SK-N-SH (cell line): Measurements from ENCODE around the gene SPINK8. TPM values are rescaled to one million over a fixed set of nuclear protein-coding genes. Genes with fewer than 3 reads are reported as not detected.

Experiments used
- CTCF ChIA-PET: fragments of 300-600, 350-600 bp; formaldehyde crosslinking; extraction: SDS; loops from one replicate; lab custom pipeline; 2021; lab: Yijun Ruan, JAX
- POLR2A ChIA-PET: fragments of 350-600 bp; sonication (Branson Sonifier 250); formaldehyde crosslinking; extraction: SDS; loops from one replicate; lab custom pipeline; 2020; ENCODE audit warnings: antibody characterized with exemption, inconsistent platforms; lab: Yijun Ruan, JAX
- DNase-seq: peaks from one replicate; pipeline ENCODE4 v3.0.0; 2012
- H2AFZ ChIP-seq: fragments of 200-600 bp; sonication (generic); 2 replicates; pipeline ENCODE4 v1.8.1; 2016; ENCODE audit warnings: antibody characterized with exemption, mild to moderate bottlenecking, low read depth
- H3F3A ChIP-seq: fragments of 200-600 bp; sonication (generic); replicated peaks from 2 replicates; pipeline ENCODE3; 2016; ENCODE audit warnings: antibody characterized with exemption, mild to moderate bottlenecking; ENCODE audit not compliant: insufficient read depth
- H3K27ac ChIP-seq, 2 experiments: fragments of 200-500 bp in 1 of 2; fragments of 200-600 bp in 1 of 2; sonication (Bioruptor generic) in 1 of 2; sonication (generic), shearing (Covaris generic) in 1 of 2; 2 replicates each; pipeline versions ENCODE4 v1.5.1 to v1.6.1; 2014 to 2016; ENCODE audit warnings: low read depth in 2 of 2, inconsistent platforms in 1 of 2, low read length in 1 of 2, mild to moderate bottlenecking in 1 of 2, mixed read lengths in 1 of 2
- H3K27me3 ChIP-seq: fragments of 200-600 bp; sonication (generic), shearing (Covaris generic); 2 replicates; pipeline ENCODE4 v1.6.1; 2016; ENCODE audit warnings: mixed run types; ENCODE audit not compliant: insufficient read depth
- H3K36me3 ChIP-seq, 2 experiments: fragments of 200-500 bp in 1 of 2; fragments of 200-600 bp in 1 of 2; sonication (Bioruptor generic) in 1 of 2; sonication (generic) in 1 of 2; replicated peaks in 1 of 2; 2 replicates each; pipeline versions ENCODE3 to v1.5.1; 2014 to 2016; ENCODE audit warnings: low read length in 1 of 2, mild to moderate bottlenecking in 1 of 2; ENCODE audit not compliant: insufficient read depth in 2 of 2, control insufficient read depth in 1 of 2
- H3K4me1 ChIP-seq, 2 experiments: fragments of 200-500 bp in 1 of 2; fragments of 200-600 bp in 1 of 2; sonication (Bioruptor generic) in 1 of 2; sonication (generic), shearing (Covaris generic) in 1 of 2; 2 replicates each; pipeline versions ENCODE4 v1.5.1 to v1.6.1; 2014 to 2016; ENCODE audit warnings: low read depth in 1 of 2, low read length in 1 of 2, mixed run types in 1 of 2; ENCODE audit not compliant: insufficient read depth in 2 of 2, control insufficient read depth in 1 of 2
- H3K4me2 ChIP-seq: fragments of 200-600 bp; sonication (generic), shearing (Covaris generic); 2 replicates; pipeline ENCODE4 v1.6.1; 2017; ENCODE audit warnings: mixed run types
- H3K4me3 ChIP-seq, 2 experiments: fragments of 200-500 bp in 1 of 2; fragments of 200-600 bp in 1 of 2; sonication (Bioruptor generic) in 1 of 2; sonication (generic), shearing (Covaris generic) in 1 of 2; 2 replicates each; pipeline versions ENCODE4 v1.5.1 to v1.8.1; 2014 to 2016; ENCODE audit warnings: low read depth in 2 of 2, inconsistent platforms in 1 of 2, low read length in 1 of 2, mild to moderate bottlenecking in 1 of 2, mixed read lengths in 1 of 2, moderate library complexity in 1 of 2
- H3K79me2 ChIP-seq: fragments of 200-600 bp; sonication (generic); 2 replicates; pipeline ENCODE4 v1.8.1; 2017; ENCODE audit warnings: mild to moderate bottlenecking; ENCODE audit not compliant: insufficient read depth
- H3K9ac ChIP-seq: fragments of 200-600 bp; sonication (generic); 2 replicates; pipeline ENCODE4 v1.6.1; 2017; ENCODE audit warnings: mixed run types
- H3K9me2 ChIP-seq: fragments of 200-600 bp; sonication (generic); 2 replicates; pipeline ENCODE4 v1.6.1; 2017; ENCODE audit warnings: mixed run types
- H3K9me3 ChIP-seq: fragments of 200-600 bp; sonication (generic); 2 replicates; pipeline ENCODE4 v1.6.1; 2017; ENCODE audit warnings: mixed run types, mild to moderate bottlenecking, moderate library complexity
- H4K20me1 ChIP-seq: fragments of 200-600 bp; sonication (generic); 2 replicates; pipeline ENCODE4 v1.6.1; 2017; ENCODE audit warnings: mild to moderate bottlenecking, mixed run types; ENCODE audit not compliant: insufficient read depth
- ELF1 ChIP-seq: IDR thresholded peaks from 2 replicates; pipeline ENCODE4 v1.4.0; 2012
- EP300 ChIP-seq, 2 experiments: IDR thresholded peaks; 2 replicates each; pipeline versions ENCODE4 v1.4.0 to v1.6.1; 2012; ENCODE audit warnings: borderline replicate concordance in 1 of 2, low read depth in 1 of 2, low read length in 1 of 2
- EZH2phosphoT487 ChIP-seq: fragments of 200-600 bp; sonication (generic); IDR thresholded peaks from 2 replicates; pipeline ENCODE4 v1.6.1; 2017; ENCODE audit warnings: low read depth, mixed run types, mild to moderate bottlenecking, antibody characterized with exemption, moderate library complexity, borderline replicate concordance
- FOSL2 ChIP-seq: IDR thresholded peaks from 2 replicates; pipeline ENCODE4 v1.4.0; 2012; ENCODE audit warnings: low read depth, mild to moderate bottlenecking, moderate library complexity, borderline replicate concordance
- FOXJ3 ChIP-seq: sonication (generic); formaldehyde crosslinking; IDR thresholded peaks from 2 replicates; pipeline ENCODE4 v1.5.1; 2020; ENCODE audit warnings: mild to moderate bottlenecking, missing genetic modification reagents
- FOXM1 ChIP-seq: IDR thresholded peaks from 2 replicates; pipeline ENCODE4 v1.4.0; 2012; ENCODE audit warnings: low read depth, mild to moderate bottlenecking
- GABPA ChIP-seq: IDR thresholded peaks from 2 replicates; pipeline ENCODE4 v1.4.0; 2012; ENCODE audit warnings: low read depth, mild to moderate bottlenecking
- MAX ChIP-seq: IDR thresholded peaks from 2 replicates; pipeline ENCODE4 v1.4.0; 2012; ENCODE audit warnings: low read depth
- MEF2A ChIP-seq: IDR thresholded peaks from 2 replicates; pipeline ENCODE4 v1.4.0; 2012; ENCODE audit warnings: low read depth, borderline replicate concordance
- MXI1 ChIP-seq: IDR thresholded peaks from 2 replicates; pipeline ENCODE4 v1.6.1; 2012; ENCODE audit warnings: mild to moderate bottlenecking, low read depth, low read length, improper control_type of control experiment
- PBX3 ChIP-seq: IDR thresholded peaks from 2 replicates; pipeline ENCODE4; 2012
- POLR2AphosphoS5 ChIP-seq: IDR thresholded peaks from 2 replicates; pipeline ENCODE4 v1.6.1; 2012; ENCODE audit warnings: low read depth, low read length
- RAD21 ChIP-seq: IDR thresholded peaks from 2 replicates; pipeline ENCODE4 v1.6.1; 2012; ENCODE audit warnings: mild to moderate bottlenecking, low read length
- REST ChIP-seq: IDR thresholded peaks from 2 replicates; pipeline ENCODE4 v1.6.1; 2012; ENCODE audit warnings: mild to moderate bottlenecking, low read depth, low read length, moderate library complexity
- RFX5 ChIP-seq: IDR thresholded peaks from 2 replicates; pipeline ENCODE4 v1.6.1; 2012; ENCODE audit warnings: mild to moderate bottlenecking, improper control_type of control experiment, low read length
- RXRA ChIP-seq: IDR thresholded peaks from 2 replicates; pipeline ENCODE4 v1.4.0; 2012; ENCODE audit warnings: low read depth, mild to moderate bottlenecking, borderline replicate concordance
- SIN3A ChIP-seq: IDR thresholded peaks from 2 replicates; pipeline ENCODE4 v1.6.1; 2012; ENCODE audit warnings: low read depth, mild to moderate bottlenecking, low read length, moderate library complexity, borderline replicate concordance
- TAF1 ChIP-seq: IDR thresholded peaks from 2 replicates; pipeline ENCODE4 v1.6.1; 2012; ENCODE audit warnings: low read depth, mild to moderate bottlenecking, low read length, moderate library complexity, borderline replicate concordance
- TCF12 ChIP-seq: IDR thresholded peaks from 2 replicates; pipeline ENCODE4 v1.4.0; 2012
- USF1 ChIP-seq: IDR thresholded peaks from 2 replicates; pipeline ENCODE4 v1.4.0; 2012; ENCODE audit warnings: low read depth, borderline replicate concordance
- USF2 ChIP-seq: fragments of 150-350 bp; IDR thresholded peaks from 2 replicates; pipeline ENCODE4 v1.6.1; 2017; ENCODE audit warnings: antibody characterized with exemption, low read length, low read depth, borderline replicate concordance
- WGBS: methylation state at CpG from one replicate; pipeline ENCODE4 v1.1.6; 2017; ENCODE audit warnings: low lambda C conversion rate; 5-methylcytosine and 5-hydroxymethylcytosine counted together
- polyA plus RNA-seq, 3 experiments: library from polyadenylated mRNA; depleted of rRNA; stranded (reverse); fragments of >200 nt; gene quantifications; 2 replicates each; pipeline ENCODE4 v1.2.3, GENCODE V29; 2012

Gene SPINK8
- polyA plus RNA-seq, 1 of the 3 experiments (the other 2 are of a cell fraction), result not detected

GRCh38 chr3:48367201-48367600 lies 33.7 kb upstream of the SPINK8 start (continued):
- no peak for TF ChIP-seq REST
- TF ChIP-seq TCF12, result no peak
- peak in 1 of 2 experiments; percentile 15; a peak in 1 of 4 replicates for TF ChIP-seq EP300 (IDR thresholded peaks at IDR 0.05; ENCODE audit: borderline replicate concordance in 1 of 2, low read depth in 1 of 2, low read length in 1 of 2)
- no peak for TF ChIP-seq FOSL2
- no peak for TF ChIP-seq MAX
- no peak for TF ChIP-seq USF2
- no peak for TF ChIP-seq SIN3A
- no peak for TF ChIP-seq TAF1
- TF ChIP-seq ELF1, result no peak
- 0 out of 2 replicates have a peak, but pooled peaks have one; percentile 63 for TF ChIP-seq MXI1
- TF ChIP-seq RAD21, result no peak; the same call in 1 of the 2 replicates
- TF ChIP-seq GABPA, result no peak
- no peak for TF ChIP-seq USF1

GRCh38 chr3:48364840-48365239 lies 31.4 kb upstream of the SPINK8 start:
- POLR2A ChIA-PET, result no interaction called here
- CTCF ChIA-PET, result no interaction called here
- Histone ChIP-seq H3K4me3 (no peak overlapping the region), H3F3A (no peaks in the 10 kb centered on the region), H3K9me3 (peaks cover 16% of the 10 kb centered on the region), H3K4me1 (peaks cover 0 to 15% of the 10 kb centered on the region in 2 experiments; a peak in 1 of 4 replicates), H3K4me2 (no peak overlapping the region), H3K79me2 (no peaks in the 10 kb centered on the region), H3K9ac (no peak overlapping the region), H3K27ac (no peak overlapping the region), H4K20me1 (no peaks in the 10 kb centered on the region), H3K27me3 (no peaks in the 10 kb centered on the region), H2AFZ (no peak overlapping the region), H3K9me2 (no peaks in the 10 kb centered on the region), H3K36me3 (no peaks in the 10 kb centered on the region)
- WGBS, result 19% methylated on average over 1 of the region's 1 CpG
- no peak for DNase-seq
- TF ChIP-seq GABPA (no peak), FOSL2 (no peak), PBX3 (no peak), EZH2phosphoT487 (no peak), REST (no peak), POLR2AphosphoS5 (no peak), MEF2A (no peak), RFX5 (no peak), FOXJ3 (no peak), USF2 (no peak), FOXM1 (no peak), RXRA (no peak)
